ENCODE data around the gene PLEKHG5. TPM values are rescaled to one million over a fixed set of nuclear protein-coding genes. Genes with fewer than 3 reads are reported as not detected.

The PLEKHG5 gene
- polyA plus RNA-seq, 1 experiment: 4.2 TPM

- no peaks in the 10 kb centered on the region; the same call in 1 of the 2 replicates for H3K9me3 ChIP-seq (ENCODE audit: control insufficient read depth, insufficient read depth, low read length)
- TF ChIP-seq CTCF (IDR thresholded peaks at IDR 0.05; ENCODE audit: low read depth, low read length): no peak
- H3K27ac ChIP-seq (ENCODE audit: low read depth, low read length): no peak overlapping the region
- DNase-seq (ENCODE audit: low read depth, low spot score): no peak
- CTCF ChIA-PET: interaction anchor here (0.8 to 2.6 kb wide), 2 partner anchors 12 to 16 kb away, joined by 3 to 10 read pairs; no protein-coding TSS in a partner anchor
- POLR2A ChIA-PET: no interaction called here
- H3K4me3 ChIP-seq (ENCODE audit: low read depth, low read length): no peak overlapping the region
- H3K27me3 ChIP-seq (ENCODE audit: control insufficient read depth, insufficient read depth, low read length): peaks cover 3% of the 10 kb centered on the region
Observed at GRCh38 chr1:6501279-6501813, 9.9 kb upstream of the PLEKHG5 start.

DNA sequence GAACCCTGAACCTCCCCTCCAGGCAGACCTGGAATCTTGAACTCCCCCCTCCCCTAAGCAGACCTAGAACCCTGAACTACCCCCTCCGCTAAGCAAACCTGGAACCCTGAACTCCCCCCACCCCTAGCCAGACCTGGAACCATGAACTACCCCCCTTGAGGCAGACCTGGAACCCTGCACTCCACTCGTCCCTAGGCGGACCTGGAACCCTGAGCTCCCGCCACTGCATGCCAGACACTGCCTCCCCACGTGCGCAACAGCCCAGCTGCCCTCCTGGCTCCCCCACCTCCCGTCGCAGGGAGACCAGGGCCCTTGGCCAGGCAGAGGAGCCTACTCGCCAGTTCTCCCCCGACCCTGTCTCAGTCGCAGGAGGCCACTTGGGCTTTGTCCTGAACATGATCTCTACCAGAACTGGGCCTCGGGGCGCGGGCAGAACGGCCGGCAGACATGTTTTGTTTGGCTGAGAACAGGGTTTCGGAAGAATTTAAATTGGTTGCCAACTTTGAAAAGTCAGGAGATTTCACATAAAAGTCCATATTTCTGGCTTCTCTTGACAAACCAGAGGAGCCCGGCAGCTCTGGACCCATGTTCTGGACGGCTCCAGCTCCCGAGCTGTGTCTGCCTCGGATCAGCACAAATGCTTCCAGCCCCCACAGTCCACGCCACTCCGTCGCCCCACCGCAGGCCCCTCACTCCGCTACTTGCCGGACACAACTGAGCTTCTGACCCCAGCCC, 9.2 kb upstream of the PLEKHG5 start:
- ChIA-PET CTCF (interaction anchor here (2.4 kb wide), 1 partner anchor 10 kb away, joined by 16 read pairs; no protein-coding TSS in a partner anchor), POLR2A (no interaction called here)
- Histone ChIP-seq H3K4me3 (ENCODE audit: low read depth, low read length) (no peak overlapping the region), H3K27ac (ENCODE audit: low read depth, low read length) (no peak overlapping the region), H3K9me3 (ENCODE audit: control insufficient read depth, insufficient read depth, low read length) (no peaks in the 10 kb centered on the region; the same call in 1 of the 2 replicates), H3K27me3 (ENCODE audit: control insufficient read depth, insufficient read depth, low read length) (peaks cover 3% of the 10 kb centered on the region)
- no peak for TF ChIP-seq CTCF (IDR thresholded peaks at IDR 0.05; ENCODE audit: low read depth, low read length)
- DNase-seq (ENCODE audit: low read depth, low spot score): no peak

DNA sequence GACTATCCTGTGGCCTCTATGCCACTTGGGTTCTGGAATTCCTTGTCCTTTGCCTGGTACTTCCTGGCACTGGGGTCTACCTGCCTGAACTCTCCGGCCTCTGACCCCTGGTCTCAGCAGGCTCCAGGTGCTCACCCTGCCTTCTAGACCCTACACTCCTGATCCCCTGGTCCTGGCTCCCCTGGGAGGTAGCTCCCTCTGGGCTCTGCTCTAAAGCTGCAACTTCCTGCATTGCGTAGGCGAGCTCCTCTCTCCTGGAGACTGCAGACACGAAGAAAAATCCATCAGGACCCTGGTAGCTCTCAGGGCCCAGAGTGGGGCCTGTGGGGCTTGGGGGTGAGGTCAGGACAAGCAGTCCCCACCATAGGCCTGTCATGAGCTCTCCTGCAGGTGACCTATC, 7.8 kb upstream of the PLEKHG5 start:
- no peak overlapping the region for H3K4me3 ChIP-seq (ENCODE audit: low read depth, low read length)
- no peak overlapping the region for H3K27ac ChIP-seq (ENCODE audit: low read depth, low read length)
- POLR2A ChIA-PET: no interaction called here

DNA sequence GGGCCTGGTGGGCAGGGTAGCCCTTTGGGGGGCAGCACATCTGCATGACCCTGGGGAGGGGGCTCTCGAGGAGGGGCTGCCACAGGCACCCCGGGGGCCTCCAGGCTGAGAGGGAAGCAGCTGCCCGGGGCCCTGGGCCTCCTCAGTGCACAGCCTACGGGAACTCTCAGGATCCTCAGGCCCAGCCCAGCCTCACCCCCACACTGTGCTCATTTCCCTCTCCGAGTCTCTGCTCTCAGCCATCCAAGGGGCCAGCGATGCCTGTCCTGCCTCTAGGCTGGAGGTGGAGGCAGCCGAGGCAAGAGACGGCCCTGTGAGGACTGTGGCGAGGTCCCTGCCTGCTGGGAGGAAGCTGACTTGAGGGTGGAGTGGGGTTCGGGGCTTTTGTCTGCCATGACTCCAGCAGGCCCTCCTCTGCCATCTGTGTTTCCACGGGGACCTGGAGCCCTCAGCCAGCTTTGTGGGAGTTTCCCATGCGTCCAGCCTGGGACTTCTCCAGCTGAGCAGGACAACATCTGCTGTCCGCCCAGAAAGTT, 7.2 kb upstream of the PLEKHG5 start:
- Histone ChIP-seq H3K4me3 (ENCODE audit: low read depth, low read length) (no peak overlapping the region), H3K9me3 (ENCODE audit: control insufficient read depth, insufficient read depth, low read length) (no peaks in the 10 kb centered on the region; the same call in 1 of the 2 replicates), H3K27ac (ENCODE audit: low read depth, low read length) (no peak overlapping the region), H3K27me3 (ENCODE audit: control insufficient read depth, insufficient read depth, low read length) (peaks cover 3% of the 10 kb centered on the region)
- ChIA-PET CTCF (interaction anchor here (1.2 to 2.4 kb wide), 2 partner anchors 8 to 13 kb away, joined by 6 to 16 read pairs; no protein-coding TSS in a partner anchor), POLR2A (no interaction called here)
- DNase-seq (ENCODE audit: low read depth, low spot score): no peak
- TF ChIP-seq CTCF (IDR thresholded peaks at IDR 0.05; ENCODE audit: low read depth, low read length): no peak

More for the DNA sequence above, 7.8 kb upstream of the PLEKHG5 start:
- TF ChIP-seq CTCF (IDR thresholded peaks at IDR 0.05; ENCODE audit: low read depth, low read length): no peak
- no peak for DNase-seq (ENCODE audit: low read depth, low spot score)
- Histone ChIP-seq H3K9me3 (ENCODE audit: control insufficient read depth, insufficient read depth, low read length) (no peaks in the 10 kb centered on the region; the same call in 1 of the 2 replicates), H3K27me3 (ENCODE audit: control insufficient read depth, insufficient read depth, low read length) (peaks cover 3% of the 10 kb centered on the region)
- CTCF ChIA-PET: interaction anchor here (1.2 to 2.4 kb wide), 2 partner anchors 9 to 14 kb away, joined by 6 to 16 read pairs; no protein-coding TSS in a partner anchor
